ENCODE data around the gene CCDC51. TPM values are rescaled to one million over a fixed set of nuclear protein-coding genes. Genes with fewer than 3 reads are reported as not detected.

The CCDC51 gene
- total RNA-seq, 1 donor from 2014 or later: 55.3 TPM

GRCh38 chr3:48388966-48389365 lies 51.0 kb downstream of the CCDC51 start:
- no peak for TF ChIP-seq CTCF (IDR thresholded peaks at IDR 0.05; ENCODE audit: insufficient read depth, low read length, severe bottlenecking)
- DNase-seq (ENCODE audit: low read depth): no peak
- Histone ChIP-seq H3K36me3 (ENCODE audit: control insufficient read depth, insufficient read depth, low read length) (no peaks in the 10 kb centered on the region), H3K27me3 (ENCODE audit: control insufficient read depth, insufficient read depth, low read length) (no peaks in the 10 kb centered on the region), H3K4me3 (ENCODE audit: low read depth, low read length) (no peak overlapping the region)
- FAIRE-seq: no peak

- Histone ChIP-seq H3K4me3 (ENCODE audit: low read depth, low read length) (no peak overlapping the region), H3K36me3 (ENCODE audit: control insufficient read depth, insufficient read depth, low read length) (no peaks in the 10 kb centered on the region), H3K27me3 (ENCODE audit: control insufficient read depth, insufficient read depth, low read length) (no peaks in the 10 kb centered on the region)
- TF ChIP-seq CTCF (IDR thresholded peaks at IDR 0.05; ENCODE audit: insufficient read depth, low read length, severe bottlenecking): no peak
- FAIRE-seq: no peak
- peak; percentile 21 for DNase-seq (ENCODE audit: low read depth)
Measured at GRCh38 chr3:48387634-48388033, 52.3 kb downstream of the CCDC51 start.

Other genes starting within 250 kb of the CCDC51 start
- 11.3 and 22.1 TPM in 2 replicates for gene CAMP, start 216.6 kb downstream of the CCDC51 start, total RNA-seq
- gene ZNF589, start 199.0 kb downstream of the CCDC51 start, total RNA-seq: 3.7 and 5.8 TPM in 2 replicates
- gene NME6, start 138.8 kb downstream of the CCDC51 start, total RNA-seq: 31.7 and 40.8 TPM in 2 replicates
- gene SPINK8, start 106.5 kb downstream of the CCDC51 start, total RNA-seq: not detected in 2 replicates
- gene FBXW12, start 67.9 kb downstream of the CCDC51 start, total RNA-seq: not detected in 2 replicates
- 63.7 and 90.4 TPM in 2 replicates for gene PLXNB1, start 10.0 kb downstream of the CCDC51 start, total RNA-seq
- gene TMA7, start 138 bp upstream of the CCDC51 start, total RNA-seq: 190 and 360 TPM in 2 replicates
- 4.1 and 5.5 TPM in 2 replicates for gene ATRIP, start 6.6 kb upstream of the CCDC51 start, total RNA-seq
- gene SHISA5, start 64.1 kb upstream of the CCDC51 start, total RNA-seq: 87.1 and 131 TPM in 2 replicates
- gene PFKFB4, start 116.7 kb upstream of the CCDC51 start, total RNA-seq: 18.2 and 20.2 TPM in 2 replicates
- 9.6 and 12.9 TPM in 2 replicates for gene UCN2, start 123.7 kb upstream of the CCDC51 start, total RNA-seq
- gene COL7A1, start 155.2 kb upstream of the CCDC51 start, total RNA-seq: 147 and 173 TPM in 2 replicates
- gene UQCRC1, start 169.5 kb upstream of the CCDC51 start, total RNA-seq: 473 and 946 TPM in 2 replicates
- not detected in 2 replicates for gene TMEM89, start 181.7 kb upstream of the CCDC51 start, total RNA-seq
- gene SLC26A6, start 195.3 kb upstream of the CCDC51 start, total RNA-seq: 33.8 and 45.8 TPM in 2 replicates
- 1.0 and 1.1 TPM in 2 replicates for gene CELSR3, start 222.8 kb upstream of the CCDC51 start, total RNA-seq
- gene NCKIPSD, start 245.8 kb upstream of the CCDC51 start, total RNA-seq: 10.5 and 14.3 TPM in 2 replicates